Stimulated activated CD8-positive, alpha-beta memory T cell treated with anti-CD3 and anti-CD28 coated beads, Interleukin-15, amount 100 ng/mL, for 1 hour (primary cell): ENCODE data around the gene GET4.
A peak's percentile ranks its signal among the peaks of the same experiment; 100 is the strongest.

Experiments used
- DNase-seq: peaks from one replicate; pipeline ENCODE4 v3.0.0-alpha.2; 2020; ENCODE audit warnings: low read depth

Gene GET4, protein sequence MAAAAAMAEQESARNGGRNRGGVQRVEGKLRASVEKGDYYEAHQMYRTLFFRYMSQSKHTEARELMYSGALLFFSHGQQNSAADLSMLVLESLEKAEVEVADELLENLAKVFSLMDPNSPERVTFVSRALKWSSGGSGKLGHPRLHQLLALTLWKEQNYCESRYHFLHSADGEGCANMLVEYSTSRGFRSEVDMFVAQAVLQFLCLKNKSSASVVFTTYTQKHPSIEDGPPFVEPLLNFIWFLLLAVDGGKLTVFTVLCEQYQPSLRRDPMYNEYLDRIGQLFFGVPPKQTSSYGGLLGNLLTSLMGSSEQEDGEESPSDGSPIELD

DNA sequence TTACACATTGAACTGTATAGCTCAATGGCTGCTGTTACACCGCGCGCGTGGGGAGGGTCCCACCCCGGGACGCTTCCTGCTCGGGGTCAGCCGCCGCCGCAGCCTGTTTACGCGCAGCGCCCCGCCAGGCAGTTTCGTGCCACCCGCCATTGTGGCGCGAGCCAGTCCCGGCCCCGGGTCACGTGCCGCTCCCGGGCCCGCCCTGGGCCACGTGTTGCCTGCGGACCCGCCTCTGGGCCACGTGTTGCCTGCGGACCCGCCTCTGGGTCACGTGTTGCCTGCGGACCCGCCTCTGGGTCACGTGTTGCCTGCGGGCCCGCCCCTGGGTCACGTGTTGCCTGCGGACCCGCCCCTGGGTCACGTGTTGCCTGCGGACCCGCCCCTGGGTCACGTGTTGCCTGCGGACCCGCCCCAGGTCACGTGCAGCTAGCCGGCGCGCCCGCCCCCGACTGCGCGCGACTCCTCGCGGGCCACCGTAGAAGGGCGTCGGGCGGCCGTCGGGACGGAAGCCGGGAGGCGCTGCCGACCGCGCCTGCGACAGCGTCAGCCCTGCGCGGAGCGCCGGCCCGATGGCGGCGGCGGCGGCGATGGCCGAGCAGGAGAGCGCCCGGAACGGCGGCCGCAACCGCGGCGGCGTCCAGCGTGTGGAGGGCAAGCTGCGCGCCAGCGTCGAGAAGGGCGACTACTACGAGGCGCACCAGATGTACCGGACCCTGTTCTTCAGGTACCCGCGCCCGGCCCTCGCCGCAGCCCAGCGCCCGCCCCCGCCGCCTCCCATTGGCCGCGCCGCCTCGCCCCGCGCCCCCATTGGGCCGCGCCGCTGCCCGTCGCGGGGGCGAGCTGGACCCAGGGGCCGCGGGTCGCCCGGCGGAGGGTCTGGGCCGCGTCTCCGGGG, at the start of gene GET4:
GET4 (plus strand) TSS at position 478 of the 895 bp plus-strand sequence; CDS start at position 570, 92 bp downstream.
- DNase-seq, result peak; percentile 93

DNA sequence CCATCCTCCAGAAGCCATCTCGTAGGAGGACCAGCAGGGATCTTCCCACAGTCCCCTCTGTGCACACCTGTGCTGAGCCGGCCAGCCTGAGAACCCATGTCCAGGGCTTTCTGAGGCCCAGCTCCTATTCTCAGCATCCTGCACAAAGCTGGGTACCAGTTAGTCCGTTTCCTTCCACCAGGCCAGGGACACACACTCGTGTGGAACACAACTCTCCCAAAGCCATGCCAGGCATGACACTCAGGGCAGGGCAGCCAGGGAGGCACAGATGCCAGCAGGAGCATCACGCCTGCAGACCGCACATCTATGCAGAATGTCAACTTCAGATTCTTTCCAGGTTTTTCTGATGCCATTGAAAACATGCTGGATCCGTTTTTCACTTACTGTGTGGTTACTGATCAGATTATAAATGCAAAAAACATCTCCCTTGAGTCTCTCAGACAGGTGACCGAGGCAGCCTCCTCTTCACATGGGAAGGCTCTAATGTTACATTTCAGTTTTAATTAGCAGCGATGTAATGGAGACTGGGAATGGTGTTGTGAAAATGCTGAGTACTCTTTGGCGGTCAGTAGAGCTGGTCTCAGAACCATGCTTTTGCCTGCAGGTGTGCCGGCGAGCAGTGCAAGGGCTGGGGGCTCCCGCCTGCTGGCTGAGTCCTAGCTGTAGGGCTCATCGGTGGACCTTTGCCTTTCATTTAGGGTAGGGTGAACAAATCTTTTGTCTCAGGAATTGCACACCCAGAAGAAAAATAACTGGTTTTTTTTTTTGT, 47.4 kb upstream of the GET4 start:
- DNase-seq, result no peak

GRCh38 chr7:830069-830468, 46.3 kb upstream of the GET4 start:
- DNase-seq, result no peak

DNA sequence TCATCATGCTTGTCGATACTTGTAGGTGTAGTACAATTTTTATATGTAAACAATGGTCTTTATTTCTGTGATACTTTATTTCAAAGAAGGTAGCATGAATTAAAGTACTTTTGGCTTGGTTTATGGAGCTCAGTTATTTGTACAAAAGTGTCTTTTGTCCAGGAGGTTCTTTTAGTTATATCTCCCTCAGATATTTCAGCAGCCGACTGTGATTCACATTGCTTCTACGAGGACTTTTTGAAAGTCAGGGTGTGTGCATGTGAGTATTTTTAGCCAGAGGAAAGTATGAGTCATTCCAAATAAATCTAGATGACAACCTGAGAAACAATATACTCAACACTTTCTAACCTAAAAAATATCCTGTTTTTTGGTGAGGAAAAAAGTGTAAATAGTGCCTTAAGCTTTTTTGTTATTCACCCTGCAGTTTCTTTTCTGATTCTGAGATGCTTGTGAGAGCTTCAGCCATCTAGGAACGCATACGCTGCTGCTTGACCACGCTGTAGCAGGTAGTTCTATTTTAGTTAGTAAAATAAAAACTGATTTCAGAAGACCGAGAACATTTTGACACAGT, 44.7 kb upstream of the GET4 start:
- DNase-seq, result no peak

DNA sequence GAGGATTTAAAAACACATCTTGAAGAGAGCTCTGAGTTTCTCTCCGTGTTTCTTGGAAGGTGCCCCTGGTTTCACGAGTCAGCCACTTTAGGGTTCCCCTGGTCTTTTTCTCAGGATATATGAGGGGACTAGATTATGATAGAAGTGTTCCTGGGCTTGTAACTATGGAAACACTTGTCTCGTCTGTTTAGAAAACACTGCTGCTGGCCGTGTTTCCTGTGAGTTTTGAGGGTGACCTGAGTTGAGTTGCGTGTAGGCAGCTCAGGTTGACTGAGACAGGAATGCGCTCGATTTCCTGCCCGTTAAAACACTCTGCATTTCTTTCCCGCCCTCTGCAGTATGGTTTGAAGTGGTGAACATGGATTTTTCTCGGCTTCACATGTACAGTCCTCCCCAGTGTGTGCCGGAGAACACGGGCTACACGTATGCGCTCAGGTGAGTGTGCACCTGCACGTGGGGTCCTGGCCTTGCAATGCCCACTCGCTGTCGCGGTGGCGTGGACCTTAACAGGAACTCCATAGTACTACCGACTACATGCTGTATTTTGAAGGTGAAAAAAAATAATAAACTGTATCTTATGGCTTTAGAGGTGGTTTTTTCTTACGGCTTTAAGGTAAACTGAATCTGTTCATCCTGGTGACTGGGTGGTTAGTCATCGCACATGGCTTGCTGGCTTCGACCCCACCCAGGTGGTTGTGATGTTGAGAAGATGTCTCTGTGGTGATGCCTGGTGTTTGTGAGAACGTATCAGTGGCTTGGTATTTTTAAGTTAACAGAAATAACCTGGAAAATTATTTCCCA, 44.0 kb upstream of the GET4 start, which contains the start of gene SUN1:
SUN1 (plus strand) TSS at position 310 of the 801 bp plus-strand sequence; CDS start at position 359, 49 bp downstream.
- DNase-seq, result peak; percentile 54

GRCh38 chr7:832968-833424, 43.4 kb upstream of the GET4 start:
- DNase-seq, result no peak

- no peak for DNase-seq
Measured at GRCh38 chr7:833601-834258, 42.6 kb upstream of the GET4 start.

DNA sequence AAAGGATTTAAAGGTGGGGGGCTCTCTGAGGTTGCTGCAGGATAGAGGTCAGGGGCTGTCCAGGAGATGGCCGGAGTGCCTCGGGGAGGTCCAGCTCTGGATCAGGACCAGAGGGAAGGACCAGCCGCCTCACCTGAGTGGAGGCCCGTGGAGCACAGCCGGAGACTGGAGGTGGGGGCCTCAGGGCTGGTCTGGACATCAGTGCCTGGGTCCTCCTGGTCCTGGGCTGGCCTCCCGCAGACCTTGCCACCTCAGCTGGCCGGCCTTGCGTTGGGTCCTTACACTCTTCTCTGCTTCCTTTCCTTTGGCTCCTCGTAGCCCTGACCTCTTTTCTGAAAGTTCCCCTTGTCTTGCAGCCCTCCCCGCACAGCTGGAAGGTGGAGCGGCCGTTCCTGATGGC, 42.1 kb upstream of the GET4 start:
- DNase-seq, result no peak

DNA sequence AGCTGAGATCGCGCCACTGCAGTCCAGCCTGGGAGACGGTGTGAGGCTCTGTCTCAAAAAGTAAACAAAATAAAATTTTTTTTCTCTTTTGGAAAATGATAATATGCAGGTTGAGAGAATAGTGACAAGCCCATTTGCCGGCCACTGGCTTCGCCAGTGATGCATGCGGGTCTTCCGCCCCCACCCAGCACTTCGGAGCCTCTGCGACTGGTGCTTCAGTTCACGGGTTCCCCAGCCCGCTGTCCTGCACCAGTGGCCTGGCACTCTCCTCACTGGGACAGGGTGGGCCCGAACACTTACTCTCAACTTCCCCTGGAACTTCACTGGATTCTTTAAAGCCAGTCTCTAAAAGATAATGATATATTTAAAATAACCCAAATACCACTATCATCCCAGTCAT, 41.3 kb upstream of the GET4 start:
- no peak for DNase-seq

- DNase-seq, result no peak
Measured at GRCh38 chr7:835485-836401, 40.6 kb upstream of the GET4 start.

DNA sequence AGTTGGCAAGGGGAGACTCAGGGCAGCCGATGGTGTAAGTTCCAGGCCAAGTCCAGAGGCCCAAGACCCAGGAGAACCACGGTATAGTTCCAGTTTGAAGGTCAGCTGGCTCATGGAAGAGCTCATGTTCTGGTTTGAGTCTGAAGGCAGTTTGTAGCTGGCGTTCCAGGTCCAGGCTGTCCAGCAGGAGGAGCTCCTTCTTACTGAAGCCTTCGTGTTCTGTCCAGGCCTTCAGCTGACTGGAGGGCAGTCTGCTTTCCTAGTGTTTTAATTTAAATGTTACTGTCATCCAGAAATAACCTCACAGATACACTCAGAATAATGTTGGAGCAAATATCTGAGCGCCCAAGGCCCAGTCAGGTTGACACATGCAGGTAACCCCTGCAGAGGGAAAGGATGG, 39.9 kb upstream of the GET4 start:
- DNase-seq, result no peak

DNA sequence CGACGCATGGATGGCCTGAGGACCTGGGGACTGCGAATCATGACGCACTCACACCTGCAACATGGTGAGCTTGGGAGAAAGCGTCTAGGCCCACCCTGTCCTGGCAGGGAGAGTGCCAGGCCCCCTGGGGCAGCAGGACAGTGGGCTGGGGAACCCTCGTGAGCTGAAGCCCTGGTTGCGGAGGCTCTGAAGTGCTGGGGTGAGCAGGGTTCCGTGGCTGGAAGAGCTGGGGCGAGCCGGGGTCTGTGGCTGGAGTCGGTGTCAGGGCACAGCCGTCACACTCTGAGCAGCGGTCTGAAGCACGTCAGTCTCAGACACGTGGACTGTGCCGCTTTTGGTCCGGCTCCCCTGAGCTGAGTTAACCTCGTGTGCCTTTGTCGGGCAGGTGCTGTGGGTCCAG, 39.4 kb upstream of the GET4 start:
- no peak for DNase-seq

- DNase-seq, result no peak
Measured at GRCh38 chr7:840001-840600, 36.3 kb upstream of the GET4 start.

DNA sequence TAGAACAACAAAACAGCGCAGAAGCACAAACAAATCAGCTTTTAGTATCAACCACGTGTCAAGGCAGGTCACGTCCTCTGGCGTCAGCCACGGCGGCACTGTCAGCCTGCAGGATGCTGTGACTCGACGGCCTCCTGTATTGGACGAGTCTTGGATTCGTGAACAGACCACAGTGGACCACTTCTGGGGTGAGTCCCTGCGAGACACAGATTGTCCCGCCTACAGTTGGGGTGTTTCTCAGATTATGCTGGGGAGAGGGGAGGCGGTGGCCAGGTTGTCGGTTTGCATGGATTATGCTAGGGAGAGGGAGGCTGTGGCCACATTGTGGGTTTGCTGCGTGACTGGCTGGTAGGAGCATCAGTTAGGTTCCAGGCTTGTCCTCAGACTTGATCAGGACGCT, 34.4 kb upstream of the GET4 start:
- DNase-seq, result no peak

GRCh38 chr7:842431-843031, 33.8 kb upstream of the GET4 start:
- no peak for DNase-seq

- no peak for DNase-seq
Measured at GRCh38 chr7:843230-843629, 33.1 kb upstream of the GET4 start.

- no peak for DNase-seq
Measured at GRCh38 chr7:844043-844442, 32.3 kb upstream of the GET4 start.

DNA sequence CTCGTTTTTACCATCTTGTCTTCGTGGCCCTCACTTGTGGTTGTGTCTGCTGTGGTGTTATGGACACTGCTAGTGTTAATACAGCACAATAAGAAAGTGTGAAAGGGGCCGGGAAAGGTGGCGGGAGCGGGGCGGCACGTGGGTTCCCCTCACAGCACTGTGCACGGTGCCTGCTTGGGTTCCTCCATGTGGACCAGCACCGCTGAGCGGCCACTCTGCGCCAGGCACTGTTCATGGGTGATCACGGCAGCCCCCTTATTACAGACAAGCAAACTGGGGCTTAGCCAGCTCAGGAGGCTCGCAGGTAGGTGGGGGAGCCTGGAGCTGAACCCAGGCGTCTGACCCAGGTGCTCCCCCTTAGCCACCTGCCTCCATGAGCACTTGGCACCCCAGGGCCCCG, 31.8 kb upstream of the GET4 start:
- DNase-seq, result no peak

DNA sequence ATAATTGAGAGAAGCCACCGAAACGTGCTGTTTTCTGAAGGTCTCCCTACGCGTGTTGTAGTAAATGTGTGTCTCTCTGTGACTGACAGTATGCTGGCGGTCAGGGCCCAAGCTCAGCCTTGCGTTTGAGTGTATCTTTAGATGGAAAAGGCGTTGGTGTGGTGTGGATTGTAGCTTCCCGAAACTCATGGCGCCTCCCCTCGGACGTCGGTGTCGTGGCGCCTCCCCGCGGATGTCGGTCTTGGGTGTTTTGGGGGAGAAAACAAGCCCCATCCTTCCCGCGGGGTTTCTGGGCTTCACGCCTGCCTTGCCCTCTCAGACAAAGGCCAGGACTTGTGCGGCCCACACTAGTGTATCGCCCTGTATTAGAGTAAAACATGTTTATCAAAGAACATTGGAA, 31.3 kb upstream of the GET4 start:
- no peak for DNase-seq
